Measurements from ENCODE around the gene PHAX.
"Not testable (repeated sequence)": the region's sequence is repeated elsewhere in the genome, so short reads cannot be mapped to it uniquely, and the experiment has no call there.

PHAX gene

GRCh38 chr5:126600631-126601511 is at the start of gene PHAX:
Gene PHAX, plus strand, starts transcription at chr5:126600947. Its CDS starts 16 bp downstream, at chr5:126600963.
- peaks cover 3% of the 10 kb centered on the region for H3K9me3 Mint-ChIP-seq

GRCh38 chr5:126552614-126553013 is 48.1 kb upstream of the PHAX start:
- Mint-ChIP-seq H3K27ac (no peak overlapping the region), H3K9me3 (no peaks in the 10 kb centered on the region), H3K4me1 (no peaks in the 10 kb centered on the region), H3K4me3 (no peak overlapping the region), H3K27me3 (ENCODE audit: low read depth) (no peaks in the 10 kb centered on the region), H3K36me3 (ENCODE audit: low read depth) (peaks cover 64% of the 10 kb centered on the region)
- no peak for TF ChIP-seq CTCF (IDR thresholded peaks at IDR 0.05; ENCODE audit: unreplicated experiment in 3 of 3)

More at GRCh38 chr5:126600631-126601511, at the start of gene PHAX:
- Mint-ChIP-seq H3K27me3 (ENCODE audit: low read depth) (no peaks in the 10 kb centered on the region), H3K27ac (peak within 1 kb of the TSS; percentile 84 to 93 (median 93)), H3K4me3 (peak within 1 kb of the TSS; percentile 84 to 98 (median 97)), H3K4me1 (peaks cover 25% of the 10 kb centered on the region), H3K36me3 (ENCODE audit: low read depth) (peaks cover 20% of the 10 kb centered on the region)
- TF ChIP-seq CTCF (IDR thresholded peaks at IDR 0.05; ENCODE audit: unreplicated experiment in 3 of 3): peak; percentile 44 to 66 (median 51)

GRCh38 chr5:126555101-126555500 is 45.6 kb upstream of the PHAX start:
- H3K9me3 Mint-ChIP-seq; H3K27ac Mint-ChIP-seq; H3K4me1 Mint-ChIP-seq; H3K4me3 Mint-ChIP-seq; H3K27me3 Mint-ChIP-seq (ENCODE audit: low read depth): not testable (repeated sequence)
- H3K36me3 Mint-ChIP-seq (ENCODE audit: low read depth): peaks cover 64% of the 10 kb centered on the region

- no peak for TF ChIP-seq CTCF (IDR thresholded peaks at IDR 0.05; ENCODE audit: unreplicated experiment in 3 of 3)
- H3K9me3 Mint-ChIP-seq: no peaks in the 10 kb centered on the region
- H3K4me1 Mint-ChIP-seq: no peaks in the 10 kb centered on the region
- H3K36me3 Mint-ChIP-seq (ENCODE audit: low read depth): peaks cover 57% of the 10 kb centered on the region
- no peaks in the 10 kb centered on the region for H3K27me3 Mint-ChIP-seq (ENCODE audit: low read depth)
- no peak overlapping the region for H3K27ac Mint-ChIP-seq
- H3K4me3 Mint-ChIP-seq: no peak overlapping the region
Measured at GRCh38 chr5:126561908-126562307, 38.8 kb upstream of the PHAX start.

- no peak for TF ChIP-seq CTCF (IDR thresholded peaks at IDR 0.05; ENCODE audit: unreplicated experiment in 3 of 3)
- H3K27ac Mint-ChIP-seq: no peak overlapping the region
Measured at GRCh38 chr5:126562823-126563222, 37.9 kb upstream of the PHAX start.

GRCh38 chr5:126568206-126568755 is 32.5 kb upstream of the PHAX start:
- H3K36me3 Mint-ChIP-seq (ENCODE audit: low read depth): peaks cover 72% of the 10 kb centered on the region
- no peaks in the 10 kb centered on the region for H3K4me1 Mint-ChIP-seq
- H3K4me3 Mint-ChIP-seq: no peak overlapping the region
- H3K27ac Mint-ChIP-seq: no peak overlapping the region
- TF ChIP-seq CTCF (IDR thresholded peaks at IDR 0.05; ENCODE audit: unreplicated experiment in 3 of 3): no peak
- H3K27me3 Mint-ChIP-seq (ENCODE audit: low read depth): no peaks in the 10 kb centered on the region
- H3K9me3 Mint-ChIP-seq: no peaks in the 10 kb centered on the region

More at GRCh38 chr5:126562823-126563222, 37.9 kb upstream of the PHAX start:
- H3K9me3 Mint-ChIP-seq: no peaks in the 10 kb centered on the region
- no peaks in the 10 kb centered on the region for H3K4me1 Mint-ChIP-seq
- H3K27me3 Mint-ChIP-seq (ENCODE audit: low read depth): no peaks in the 10 kb centered on the region
- H3K4me3 Mint-ChIP-seq: no peak overlapping the region
- peaks cover 60% of the 10 kb centered on the region for H3K36me3 Mint-ChIP-seq (ENCODE audit: low read depth)
